Sigmoid colon (tissue), 4 donors: Measurements from ENCODE around the gene KRTAP4-8.

ENCODE experiments used
- EP300 ChIP-seq, 4 donors: sonication (generic); formaldehyde crosslinking; IDR thresholded peaks; one replicate each; pipeline ENCODE4 v1.6.1; 2017; ENCODE audit warnings: antibody characterized with exemption in 4 of 4
- POLR2A ChIP-seq, 2 donors: fragments of 450-650 bp; IDR thresholded peaks; one replicate each; pipeline ENCODE4 v1.6.1; 2016; ENCODE audit warnings: antibody characterized with exemption in 2 of 2, mild to moderate bottlenecking in 2 of 2, moderate library complexity in 2 of 2
- TF ChIP-seq, protein P1 (sequence below), 4 experiments: fragments of 450-650 bp in 3 of 4; fragments of 200-600 bp in 1 of 4; IDR thresholded peaks; one replicate each; pipeline ENCODE4 v1.5.1; 2016 to 2019; ENCODE audit warnings: antibody characterized with exemption in 4 of 4, mild to moderate bottlenecking in 3 of 4, moderate library complexity in 2 of 4

DNA sequence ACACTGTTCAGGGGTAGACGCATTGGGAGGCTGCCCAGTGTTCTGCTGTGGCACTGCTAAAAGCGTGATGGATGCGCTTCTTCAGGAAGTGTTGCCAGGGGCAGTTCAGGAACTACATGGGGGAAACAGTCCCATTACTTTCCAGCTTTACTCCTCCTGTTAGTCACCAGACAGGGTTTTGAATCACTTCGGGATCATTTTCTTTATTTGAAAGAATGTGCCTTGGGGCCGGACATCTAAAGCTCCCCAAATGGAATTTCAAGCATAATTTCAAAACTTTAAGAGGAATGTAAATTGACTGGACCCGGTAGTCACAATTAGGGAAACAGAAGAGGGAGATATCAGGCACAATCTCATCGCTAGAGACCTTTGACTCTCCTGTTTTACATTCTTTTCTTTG lies 49.5 kb downstream of the KRTAP4-8 start:
- TF ChIP-seq, protein P1, sequence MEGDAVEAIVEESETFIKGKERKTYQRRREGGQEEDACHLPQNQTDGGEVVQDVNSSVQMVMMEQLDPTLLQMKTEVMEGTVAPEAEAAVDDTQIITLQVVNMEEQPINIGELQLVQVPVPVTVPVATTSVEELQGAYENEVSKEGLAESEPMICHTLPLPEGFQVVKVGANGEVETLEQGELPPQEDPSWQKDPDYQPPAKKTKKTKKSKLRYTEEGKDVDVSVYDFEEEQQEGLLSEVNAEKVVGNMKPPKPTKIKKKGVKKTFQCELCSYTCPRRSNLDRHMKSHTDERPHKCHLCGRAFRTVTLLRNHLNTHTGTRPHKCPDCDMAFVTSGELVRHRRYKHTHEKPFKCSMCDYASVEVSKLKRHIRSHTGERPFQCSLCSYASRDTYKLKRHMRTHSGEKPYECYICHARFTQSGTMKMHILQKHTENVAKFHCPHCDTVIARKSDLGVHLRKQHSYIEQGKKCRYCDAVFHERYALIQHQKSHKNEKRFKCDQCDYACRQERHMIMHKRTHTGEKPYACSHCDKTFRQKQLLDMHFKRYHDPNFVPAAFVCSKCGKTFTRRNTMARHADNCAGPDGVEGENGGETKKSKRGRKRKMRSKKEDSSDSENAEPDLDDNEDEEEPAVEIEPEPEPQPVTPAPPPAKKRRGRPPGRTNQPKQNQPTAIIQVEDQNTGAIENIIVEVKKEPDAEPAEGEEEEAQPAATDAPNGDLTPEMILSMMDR (IDR thresholded peaks at IDR 0.05), result no peak
- no peak for TF ChIP-seq POLR2A (IDR thresholded peaks at IDR 0.05)
- no peak for TF ChIP-seq EP300 (IDR thresholded peaks at IDR 0.05)
